A549 (cell line): ENCODE measurements around the gene GRK5.

ENCODE experiments used
- BHLHE40 ChIP-seq: IDR thresholded peaks from 2 replicates; pipeline ENCODE4 v1.6.1; 2012; ENCODE audit warnings: low read depth, low read length, inconsistent platforms
- CBX8 ChIP-seq: fragments of 200-600 bp; sonication (generic); IDR thresholded peaks from 2 replicates; pipeline ENCODE4 v1.6.1; 2016
- ESRRA ChIP-seq: fragments of 150-350 bp; IDR thresholded peaks from 2 replicates; pipeline ENCODE4 v1.6.1; 2014; ENCODE audit warnings: mild to moderate bottlenecking, low read length, borderline replicate concordance
- JUN ChIP-seq, 2 experiments: fragments of >200 bp; sonication (Bioruptor Twin); formaldehyde crosslinking; IDR thresholded peaks; 2 replicates in 1 of 2; 3 replicates in 1 of 2; pipeline ENCODE4 v1.6.1; 2016 to 2017
- POLR2A ChIP-seq: IDR thresholded peaks from 2 replicates; pipeline ENCODE4 v1.6.1; 2012; ENCODE audit warnings: mild to moderate bottlenecking, low read length
- RAD21 ChIP-seq, 2 experiments: fragments of >200 bp in 1 of 2; sonication (Bioruptor Twin) in 1 of 2; formaldehyde crosslinking in 1 of 2; IDR thresholded peaks in 1 of 2; conservative IDR thresholded peaks in 1 of 2; 2 replicates in 1 of 2; 3 replicates in 1 of 2; pipeline ENCODE4 v1.6.1; 2012 to 2018; ENCODE audit warnings: inconsistent platforms in 1 of 2
- RNF2 ChIP-seq: fragments of 200-600 bp; sonication (generic); IDR thresholded peaks from 2 replicates; pipeline ENCODE4 v1.6.1; 2016; ENCODE audit warnings: low read depth, mild to moderate bottlenecking, antibody characterized with exemption, moderate library complexity, borderline replicate concordance
- TF ChIP-seq, protein P1 (sequence below): fragments of >200 bp; sonication (Bioruptor Twin); formaldehyde crosslinking; IDR thresholded peaks from 3 replicates; pipeline ENCODE4 v1.5.1; 2016
- TF ChIP-seq, protein P2 (sequence below): fragments of 450-650 bp; IDR thresholded peaks from 2 replicates; pipeline ENCODE4 v1.6.1; 2014; ENCODE audit warnings: antibody characterized with exemption
- TF ChIP-seq, protein P3 (sequence below): fragments of 150-350 bp; IDR thresholded peaks from 2 replicates; pipeline ENCODE4 v1.6.1; 2014; ENCODE audit warnings: low read depth, mild to moderate bottlenecking, low read length

DNA sequence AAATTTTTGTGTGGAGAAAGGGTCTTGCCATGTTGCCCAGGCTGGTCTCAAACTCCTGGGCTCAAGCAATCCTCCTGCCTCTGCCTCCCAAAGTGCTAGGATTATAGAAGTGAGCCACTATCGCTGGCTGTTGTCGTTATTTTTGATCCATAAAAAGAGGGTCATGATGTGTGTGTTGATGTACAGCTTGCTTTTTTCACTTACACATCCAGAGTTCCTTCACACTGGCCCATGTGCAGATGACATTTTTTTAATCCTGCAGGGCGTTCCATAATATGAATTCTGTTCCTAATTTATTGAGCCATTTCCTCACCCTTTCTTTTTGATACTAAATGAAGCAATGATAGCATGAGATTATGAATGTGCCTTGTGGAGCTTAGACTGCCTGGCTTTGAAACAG is 40.8 kb downstream of the GRK5 start:
- TF ChIP-seq, protein P1, sequence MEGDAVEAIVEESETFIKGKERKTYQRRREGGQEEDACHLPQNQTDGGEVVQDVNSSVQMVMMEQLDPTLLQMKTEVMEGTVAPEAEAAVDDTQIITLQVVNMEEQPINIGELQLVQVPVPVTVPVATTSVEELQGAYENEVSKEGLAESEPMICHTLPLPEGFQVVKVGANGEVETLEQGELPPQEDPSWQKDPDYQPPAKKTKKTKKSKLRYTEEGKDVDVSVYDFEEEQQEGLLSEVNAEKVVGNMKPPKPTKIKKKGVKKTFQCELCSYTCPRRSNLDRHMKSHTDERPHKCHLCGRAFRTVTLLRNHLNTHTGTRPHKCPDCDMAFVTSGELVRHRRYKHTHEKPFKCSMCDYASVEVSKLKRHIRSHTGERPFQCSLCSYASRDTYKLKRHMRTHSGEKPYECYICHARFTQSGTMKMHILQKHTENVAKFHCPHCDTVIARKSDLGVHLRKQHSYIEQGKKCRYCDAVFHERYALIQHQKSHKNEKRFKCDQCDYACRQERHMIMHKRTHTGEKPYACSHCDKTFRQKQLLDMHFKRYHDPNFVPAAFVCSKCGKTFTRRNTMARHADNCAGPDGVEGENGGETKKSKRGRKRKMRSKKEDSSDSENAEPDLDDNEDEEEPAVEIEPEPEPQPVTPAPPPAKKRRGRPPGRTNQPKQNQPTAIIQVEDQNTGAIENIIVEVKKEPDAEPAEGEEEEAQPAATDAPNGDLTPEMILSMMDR, result no peak
- TF ChIP-seq, protein P2, sequence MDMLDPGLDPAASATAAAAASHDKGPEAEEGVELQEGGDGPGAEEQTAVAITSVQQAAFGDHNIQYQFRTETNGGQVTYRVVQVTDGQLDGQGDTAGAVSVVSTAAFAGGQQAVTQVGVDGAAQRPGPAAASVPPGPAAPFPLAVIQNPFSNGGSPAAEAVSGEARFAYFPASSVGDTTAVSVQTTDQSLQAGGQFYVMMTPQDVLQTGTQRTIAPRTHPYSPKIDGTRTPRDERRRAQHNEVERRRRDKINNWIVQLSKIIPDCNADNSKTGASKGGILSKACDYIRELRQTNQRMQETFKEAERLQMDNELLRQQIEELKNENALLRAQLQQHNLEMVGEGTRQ, result no peak
- TF ChIP-seq POLR2A (no peak), BHLHE40 (no peak), JUN (IDR thresholded peaks at IDR 0.05) (no peak), RAD21 (conservative IDR thresholded peaks at IDR 0.05 in 1 of 2, IDR thresholded peaks at IDR 0.05 in 1 of 2) (no peak), RNF2 (no peak), ESRRA (no peak), CBX8 (no peak)
- TF ChIP-seq, protein P3, sequence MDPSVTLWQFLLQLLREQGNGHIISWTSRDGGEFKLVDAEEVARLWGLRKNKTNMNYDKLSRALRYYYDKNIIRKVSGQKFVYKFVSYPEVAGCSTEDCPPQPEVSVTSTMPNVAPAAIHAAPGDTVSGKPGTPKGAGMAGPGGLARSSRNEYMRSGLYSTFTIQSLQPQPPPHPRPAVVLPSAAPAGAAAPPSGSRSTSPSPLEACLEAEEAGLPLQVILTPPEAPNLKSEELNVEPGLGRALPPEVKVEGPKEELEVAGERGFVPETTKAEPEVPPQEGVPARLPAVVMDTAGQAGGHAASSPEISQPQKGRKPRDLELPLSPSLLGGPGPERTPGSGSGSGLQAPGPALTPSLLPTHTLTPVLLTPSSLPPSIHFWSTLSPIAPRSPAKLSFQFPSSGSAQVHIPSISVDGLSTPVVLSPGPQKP, result no peak
